CD4-positive, alpha-beta T cell (primary cell): ENCODE data around the gene RBM5. TPM values are rescaled to one million over a fixed set of nuclear protein-coding genes. Genes with fewer than 3 reads are reported as not detected.

Experiments
- ATAC-seq: fragments of 200-7000 bp; cut with Tn5 transposase; one replicate; pipeline ENCODE4 v1.10.0; 2022; ENCODE audit warnings: mild to moderate bottlenecking; ENCODE audit not compliant: poor library complexity
- CTCF ChIA-PET: fragments of 350-600 bp; sonication (Branson Sonifier 250); formaldehyde crosslinking; loops from one replicate; lab custom pipeline; 2021; ENCODE audit warnings: antibody characterized with exemption, inconsistent platforms; lab: Charles Lee
- POLR2A ChIA-PET: fragments of 350-600 bp; sonication (Branson Sonifier 250); formaldehyde crosslinking; loops from one replicate; lab custom pipeline; 2021; ENCODE audit warnings: antibody characterized with exemption, inconsistent platforms; lab: Charles Lee
- DNase-seq, 14 experiments: peaks; one replicate each; pipeline ENCODE4 v3.0.0-alpha.2; 2013 to 2020; ENCODE audit warnings: mixed read lengths in 2 of 14
- H3K27ac ChIP-seq, 2 donors: one replicate each; pipeline versions ENCODE4 v1.5.1 to v1.7.0; 2013; ENCODE audit warnings: low read length in 2 of 2, low read depth in 1 of 2, mild to moderate bottlenecking in 1 of 2
- H3K27me3 ChIP-seq, 2 experiments: 1 replicate in 1 of 2; 2 replicates in 1 of 2; pipeline versions ENCODE4 v1.6.1 to v1.7.0; 2013; ENCODE audit warnings: low read length in 2 of 2, control low read depth in 1 of 2, mild to moderate bottlenecking in 1 of 2, moderate library complexity in 1 of 2; ENCODE audit not compliant: insufficient read depth in 2 of 2, control insufficient read depth in 1 of 2
- H3K36me3 ChIP-seq: one replicate; pipeline ENCODE4 v1.6.1; 2013; ENCODE audit warnings: low read length, control low read depth; ENCODE audit not compliant: insufficient read depth
- H3K4me1 ChIP-seq: one replicate; pipeline ENCODE4 v1.6.1; 2013; ENCODE audit warnings: low read length, control low read depth; ENCODE audit not compliant: insufficient read depth
- H3K4me3 ChIP-seq: one replicate; pipeline ENCODE4 v1.5.1; 2013; ENCODE audit warnings: mild to moderate bottlenecking, low read length, moderate library complexity
- H3K9me3 ChIP-seq, 2 experiments: 1 replicate in 1 of 2; 2 replicates in 1 of 2; pipeline versions ENCODE4 v1.6.1 to v1.7.0; 2013; ENCODE audit warnings: low read length in 2 of 2, mild to moderate bottlenecking in 2 of 2, control low read depth in 1 of 2, moderate library complexity in 1 of 2; ENCODE audit not compliant: control insufficient read depth in 1 of 2, insufficient read depth in 1 of 2
- H3K27ac Mint-ChIP-seq: one replicate; pipeline ENCODE4 v1.8.0; 2020; ENCODE audit warnings: mixed read lengths
- H3K27me3 Mint-ChIP-seq: one replicate; pipeline ENCODE4 v1.8.0; 2021; ENCODE audit warnings: mixed read lengths
- H3K36me3 Mint-ChIP-seq: one replicate; pipeline ENCODE4 v1.8.0; 2021; ENCODE audit warnings: low read depth, mixed read lengths
- H3K4me1 Mint-ChIP-seq: one replicate; pipeline ENCODE4 v1.8.0; 2021; ENCODE audit warnings: low read depth, mixed read lengths
- H3K4me3 Mint-ChIP-seq: one replicate; pipeline ENCODE4 v1.8.0; 2020; ENCODE audit warnings: mild to moderate bottlenecking, mixed read lengths
- H3K9me3 Mint-ChIP-seq: one replicate; pipeline ENCODE4 v1.8.0; 2020; ENCODE audit warnings: mixed read lengths
- intact Hi-C, 2 experiments: fragments of 100-400 bp; cut with DNase I in 1 of 2; cut with micrococcal nuclease in 1 of 2; formaldehyde crosslinking; loops; one replicate each; pipeline versions ENCODE4 v1.15.1 to v1.9.0; 2023 to 2025; cut with DNase I, micrococcal nuclease
- total RNA-seq, 174 experiments: library from RNA in 2 of 174; stranded (reverse) in 2 of 174; gene quantifications; one replicate each; pipeline ENCODE4 v1.2.3 and lab custom pipeline; 2021 to 2026
- TF ChIP-seq, protein P1 (sequence below): fragments of 200-600 bp; IDR thresholded peaks from one replicate; pipeline ENCODE4 v1.8.0; 2022; ENCODE audit warnings: antibody characterized with exemption, mild to moderate bottlenecking

The RBM5 gene
- total RNA-seq, 2 experiments from 2014 or later = 324 to 330 TPM

DNA sequence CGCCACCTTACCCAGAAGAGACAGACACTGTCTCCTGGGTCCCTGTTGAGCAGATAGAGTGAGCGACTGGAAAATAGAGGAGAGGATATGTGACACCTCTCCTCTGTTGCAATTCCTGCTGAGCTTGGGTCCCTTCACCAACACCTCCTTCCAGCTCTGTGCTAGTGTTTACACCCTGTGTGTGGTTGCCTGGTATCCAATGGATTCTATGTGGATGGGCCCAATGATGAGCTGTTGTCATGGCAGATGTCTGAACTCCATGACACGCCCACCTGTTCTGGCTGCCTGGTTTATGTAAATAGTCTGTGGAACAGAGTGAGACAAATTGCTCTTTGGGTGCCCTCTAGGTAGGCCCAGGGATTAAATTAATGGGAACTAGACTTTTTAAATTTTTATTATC is 23.7 kb downstream of the RBM5 start:
- peaks cover 97% of the 10 kb centered on the region for H3K36me3 ChIP-seq
- CTCF ChIA-PET = no interaction called here
- POLR2A ChIA-PET = interaction anchor here (1.0 kb wide), 1 partner anchor 8 kb away, joined by 3 read pairs; no protein-coding TSS in a partner anchor
- ATAC-seq = no peak
- H3K9me3 Mint-ChIP-seq = no peaks in the 10 kb centered on the region
- H3K27me3 Mint-ChIP-seq = no peaks in the 10 kb centered on the region
- H3K36me3 Mint-ChIP-seq = peaks cover 91% of the 10 kb centered on the region
- no peaks in the 10 kb centered on the region for H3K4me1 Mint-ChIP-seq
- no peaks in the 10 kb centered on the region for H3K9me3 ChIP-seq
- no peak overlapping the region for H3K4me3 ChIP-seq
- TF ChIP-seq, protein P1, sequence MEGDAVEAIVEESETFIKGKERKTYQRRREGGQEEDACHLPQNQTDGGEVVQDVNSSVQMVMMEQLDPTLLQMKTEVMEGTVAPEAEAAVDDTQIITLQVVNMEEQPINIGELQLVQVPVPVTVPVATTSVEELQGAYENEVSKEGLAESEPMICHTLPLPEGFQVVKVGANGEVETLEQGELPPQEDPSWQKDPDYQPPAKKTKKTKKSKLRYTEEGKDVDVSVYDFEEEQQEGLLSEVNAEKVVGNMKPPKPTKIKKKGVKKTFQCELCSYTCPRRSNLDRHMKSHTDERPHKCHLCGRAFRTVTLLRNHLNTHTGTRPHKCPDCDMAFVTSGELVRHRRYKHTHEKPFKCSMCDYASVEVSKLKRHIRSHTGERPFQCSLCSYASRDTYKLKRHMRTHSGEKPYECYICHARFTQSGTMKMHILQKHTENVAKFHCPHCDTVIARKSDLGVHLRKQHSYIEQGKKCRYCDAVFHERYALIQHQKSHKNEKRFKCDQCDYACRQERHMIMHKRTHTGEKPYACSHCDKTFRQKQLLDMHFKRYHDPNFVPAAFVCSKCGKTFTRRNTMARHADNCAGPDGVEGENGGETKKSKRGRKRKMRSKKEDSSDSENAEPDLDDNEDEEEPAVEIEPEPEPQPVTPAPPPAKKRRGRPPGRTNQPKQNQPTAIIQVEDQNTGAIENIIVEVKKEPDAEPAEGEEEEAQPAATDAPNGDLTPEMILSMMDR = no peak
- no peaks in the 10 kb centered on the region for H3K27me3 ChIP-seq
- H3K27ac Mint-ChIP-seq = no peak overlapping the region
- intact Hi-C loops = no loop called here
- H3K27ac ChIP-seq = no peak overlapping the region
- H3K4me3 Mint-ChIP-seq = no peak overlapping the region
- no peak for DNase-seq
- H3K4me1 ChIP-seq = no peaks in the 10 kb centered on the region

DNA sequence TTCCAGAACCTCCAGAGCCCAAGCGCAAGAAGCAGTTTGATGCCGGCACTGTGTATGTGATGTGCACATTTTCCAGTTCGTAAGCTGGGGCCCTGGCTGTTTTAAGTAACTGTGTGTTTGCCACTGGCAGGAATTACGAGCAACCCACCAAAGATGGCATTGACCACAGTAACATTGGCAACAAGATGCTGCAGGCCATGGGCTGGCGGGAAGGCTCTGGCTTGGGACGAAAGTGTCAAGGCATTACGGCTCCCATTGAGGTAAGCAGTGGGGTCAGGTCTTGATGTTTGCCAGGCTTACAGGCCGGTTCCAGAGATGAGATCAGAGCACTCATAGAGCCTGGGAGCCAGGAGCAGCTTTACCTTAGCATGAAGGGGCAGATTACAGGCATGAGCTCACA is 28.4 kb downstream of the RBM5 start:
- POLR2A ChIA-PET = no interaction called here
- intact Hi-C loops = no loop called here

DNA sequence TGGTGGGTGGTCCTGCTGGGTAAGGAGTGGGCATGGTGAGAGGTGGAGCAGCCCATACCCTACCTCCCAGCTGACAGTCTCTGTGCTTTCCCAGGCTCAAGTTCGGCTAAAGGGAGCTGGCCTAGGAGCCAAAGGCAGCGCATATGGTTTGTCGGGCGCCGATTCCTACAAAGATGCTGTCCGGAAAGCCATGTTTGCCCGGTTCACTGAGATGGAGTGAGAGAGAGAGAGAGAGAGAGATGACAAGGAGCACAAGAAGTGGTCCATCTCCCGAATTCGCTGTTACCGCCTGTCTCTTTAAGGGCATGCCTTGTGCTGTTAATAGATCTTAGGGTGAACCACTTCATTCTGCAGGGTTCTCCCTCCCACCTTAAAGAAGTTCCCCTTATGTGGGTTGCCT is 29.5 kb downstream of the RBM5 start:
- CTCF ChIA-PET = no interaction called here
- DNase-seq = no peak
- Mint-ChIP-seq H3K9me3 (no peaks in the 10 kb centered on the region), H3K4me3 (no peak overlapping the region), H3K27ac (no peak overlapping the region), H3K27me3 (no peaks in the 10 kb centered on the region), H3K4me1 (peaks cover 6% of the 10 kb centered on the region), H3K36me3 (peaks cover 79% of the 10 kb centered on the region)
- H3K4me1 ChIP-seq = peaks cover 7% of the 10 kb centered on the region
- ATAC-seq = no peak
- no peaks in the 10 kb centered on the region for H3K27me3 ChIP-seq
- peaks cover 73% of the 10 kb centered on the region for H3K36me3 ChIP-seq
- intact Hi-C loops = no loop called here
- TF ChIP-seq, protein P1 = no peak
- no peaks in the 10 kb centered on the region for H3K9me3 ChIP-seq
- POLR2A ChIA-PET = no interaction called here
- H3K4me3 ChIP-seq = no peak overlapping the region
- H3K27ac ChIP-seq = no peak overlapping the region

More for the DNA sequence above, 28.4 kb downstream of the RBM5 start:
- CTCF ChIA-PET = interaction anchor here (0.7 kb wide), 1 partner anchor 43 kb away, joined by 3 read pairs; no protein-coding TSS in a partner anchor
- H3K36me3 ChIP-seq = peaks cover 84% of the 10 kb centered on the region
- no peak overlapping the region for H3K27ac ChIP-seq
- peaks cover 89% of the 10 kb centered on the region for H3K36me3 Mint-ChIP-seq
- no peaks in the 10 kb centered on the region for H3K9me3 ChIP-seq
- H3K4me1 Mint-ChIP-seq = peaks cover 6% of the 10 kb centered on the region
- H3K27me3 Mint-ChIP-seq = no peaks in the 10 kb centered on the region
- H3K4me3 ChIP-seq = no peak overlapping the region
- H3K27ac Mint-ChIP-seq = no peak overlapping the region
- TF ChIP-seq, protein P1 = no peak
- DNase-seq = no peak
- peaks cover 7% of the 10 kb centered on the region for H3K4me1 ChIP-seq
- H3K9me3 Mint-ChIP-seq = no peaks in the 10 kb centered on the region
- no peaks in the 10 kb centered on the region for H3K27me3 ChIP-seq
- ATAC-seq = no peak
- H3K4me3 Mint-ChIP-seq = no peak overlapping the region
